ENCODE data around the gene OXCT2.
"Not testable (repeated sequence)": the region's sequence is repeated elsewhere in the genome, so short reads cannot be mapped to it uniquely, and the experiment has no call there.

The OXCT2 gene

GRCh38 chr1:39787108-39787375 lies 15.9 kb upstream of the OXCT2 start:
- DNase-seq, result not testable (repeated sequence)

DNA sequence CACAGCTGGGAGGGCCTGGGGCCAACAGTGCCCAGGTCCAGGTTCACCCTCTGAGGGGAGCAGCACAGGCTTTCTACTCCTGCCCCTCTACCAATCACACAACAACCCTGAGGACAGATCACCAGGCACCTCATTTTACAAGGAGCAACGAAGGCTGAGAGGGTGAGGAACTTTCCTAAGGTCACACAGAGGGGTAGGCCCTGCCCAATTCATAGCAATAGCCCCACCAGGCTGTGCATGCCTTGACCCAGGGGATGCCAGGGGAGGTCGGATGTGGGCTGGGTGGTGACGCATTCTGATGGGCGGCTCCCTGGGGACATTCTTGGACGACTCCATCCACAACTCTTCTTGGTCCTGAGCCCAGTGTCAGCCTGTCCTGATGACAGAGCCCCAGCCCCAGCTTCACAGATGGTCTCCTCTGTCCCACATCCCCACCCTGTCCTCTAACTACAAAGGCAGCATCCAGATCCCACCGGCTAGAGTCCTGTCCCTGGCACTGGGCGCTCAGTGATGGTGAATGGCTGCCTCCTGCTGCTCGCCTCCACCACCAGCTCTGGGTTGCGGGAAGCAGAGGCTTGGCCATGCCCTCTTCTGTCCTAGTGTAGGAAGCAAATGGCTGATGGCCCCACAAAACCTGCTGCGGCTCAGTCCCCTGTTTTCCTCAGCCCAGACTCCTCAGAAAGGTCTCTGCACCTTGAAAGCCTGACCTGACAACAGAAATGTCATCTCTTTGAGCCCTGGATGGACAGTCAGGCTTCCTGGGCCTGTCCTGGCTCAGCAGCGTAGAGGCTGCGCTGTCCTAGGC lies 15.4 kb upstream of the OXCT2 start:
- not testable (repeated sequence) for DNase-seq

GRCh38 chr1:39782685-39783084 lies 11.5 kb upstream of the OXCT2 start:
- DNase-seq, result not testable (repeated sequence)

DNA sequence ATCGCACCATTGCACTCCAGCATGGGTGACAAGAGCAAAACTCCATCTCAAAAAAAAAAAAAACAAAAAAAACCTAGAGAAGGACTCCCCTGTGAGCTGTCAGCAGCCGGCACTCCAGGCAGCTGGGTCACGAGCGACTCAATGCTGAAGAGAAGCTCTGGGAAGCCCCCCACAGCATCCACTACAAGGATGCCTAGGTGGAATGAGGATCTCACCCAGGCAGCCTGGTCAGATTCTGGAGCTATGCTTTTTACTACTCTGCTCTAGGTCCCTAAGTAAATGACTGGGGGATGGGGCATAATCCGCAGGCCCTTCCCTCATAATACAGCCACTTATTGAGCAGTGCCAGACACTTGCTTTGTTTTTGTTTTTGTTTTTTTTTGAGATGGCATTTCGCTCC lies 11.0 kb upstream of the OXCT2 start:
- DNase-seq, result no peak

- DNase-seq, result no peak
Measured at GRCh38 chr1:39781349-39781715, 10.2 kb upstream of the OXCT2 start.

DNA sequence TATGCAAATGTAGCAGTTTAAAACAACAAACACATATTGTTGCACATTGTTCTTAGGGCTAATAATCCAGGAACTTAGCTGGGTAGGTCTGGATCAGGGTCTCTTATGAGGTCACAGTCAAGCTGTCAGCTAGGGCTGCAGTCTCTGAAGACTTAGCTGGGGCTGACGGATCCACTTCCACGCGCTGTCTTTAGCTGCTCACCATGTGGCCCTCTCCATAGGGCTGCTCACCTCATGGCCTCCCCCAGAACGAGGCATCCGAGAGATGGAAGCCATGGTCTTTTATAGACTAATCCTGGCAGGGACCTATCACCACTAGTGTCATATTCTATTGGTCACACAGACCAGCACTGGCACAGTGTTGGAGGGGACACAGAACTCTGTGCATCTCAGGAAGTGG lies 8.7 kb upstream of the OXCT2 start:
- no peak for DNase-seq

- DNase-seq, result no peak
Measured at GRCh38 chr1:39779137-39779536, 8.0 kb upstream of the OXCT2 start.

- not testable (repeated sequence) for DNase-seq
Measured at GRCh38 chr1:39778463-39779099, 7.4 kb upstream of the OXCT2 start.

DNA sequence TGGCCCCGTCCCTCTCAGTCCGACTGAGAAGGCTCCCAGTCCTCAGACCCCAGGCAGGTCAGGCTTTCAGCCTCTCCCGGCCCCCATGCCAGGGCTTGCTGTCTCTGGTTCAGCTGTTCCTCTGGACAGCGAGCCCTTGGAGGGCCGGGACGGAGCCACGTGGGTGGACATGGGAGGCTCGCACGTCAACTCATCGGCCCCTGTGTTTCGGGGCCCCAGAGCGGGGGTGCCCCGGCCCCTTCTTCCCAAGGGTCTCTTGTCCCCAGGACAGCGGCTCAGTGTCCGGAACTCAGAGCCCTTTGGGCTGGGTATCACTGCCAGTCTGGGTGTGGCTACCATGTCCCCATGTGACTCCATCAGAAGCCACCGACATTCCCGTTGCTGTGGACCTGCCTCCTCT lies 6.7 kb upstream of the OXCT2 start:
- DNase-seq, result not testable (repeated sequence)

DNA sequence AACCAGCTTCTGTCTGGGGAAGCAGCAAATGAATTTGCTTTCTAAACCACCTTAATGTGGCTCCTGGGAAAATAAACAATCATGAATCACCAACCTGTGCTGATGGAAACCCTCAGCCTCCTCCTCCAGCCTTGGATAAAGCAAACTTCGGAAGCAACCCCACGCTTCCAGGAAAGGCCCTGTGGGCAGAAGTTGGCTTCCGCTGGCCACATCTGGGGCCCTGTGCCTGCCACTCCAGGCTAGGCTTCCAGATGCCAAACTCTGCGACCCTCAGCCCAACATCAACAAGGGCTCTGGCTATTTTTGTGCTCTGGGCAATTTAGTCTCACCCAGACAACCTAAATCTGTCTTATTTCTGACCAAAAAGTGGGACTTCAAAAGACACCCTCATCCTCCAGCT lies 6.2 kb upstream of the OXCT2 start:
- no peak for DNase-seq

- DNase-seq, result no peak
Measured at GRCh38 chr1:39776886-39777285, 5.7 kb upstream of the OXCT2 start.

DNA sequence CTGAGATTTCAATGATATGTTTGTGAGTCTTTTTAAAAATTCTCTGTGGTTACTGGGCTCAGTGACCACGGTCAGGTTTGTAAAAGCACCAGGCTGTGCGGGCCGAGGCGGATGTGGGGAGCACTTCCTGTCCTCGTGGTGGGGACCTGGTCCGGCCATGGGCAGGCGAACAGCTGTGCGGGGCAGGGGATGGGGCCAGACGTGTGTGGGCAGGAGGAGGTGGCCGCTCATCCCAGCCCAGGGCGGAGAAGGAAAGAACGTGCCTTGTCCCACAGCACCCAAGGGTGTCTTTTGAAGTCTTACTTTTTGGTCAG lies 5.2 kb upstream of the OXCT2 start:
- no peak for DNase-seq

- not testable (repeated sequence) for DNase-seq
Measured at GRCh38 chr1:39775676-39776399, 4.7 kb upstream of the OXCT2 start.

GRCh38 chr1:39775141-39775540 lies 4.0 kb upstream of the OXCT2 start:
- DNase-seq, result not testable (repeated sequence)

DNA sequence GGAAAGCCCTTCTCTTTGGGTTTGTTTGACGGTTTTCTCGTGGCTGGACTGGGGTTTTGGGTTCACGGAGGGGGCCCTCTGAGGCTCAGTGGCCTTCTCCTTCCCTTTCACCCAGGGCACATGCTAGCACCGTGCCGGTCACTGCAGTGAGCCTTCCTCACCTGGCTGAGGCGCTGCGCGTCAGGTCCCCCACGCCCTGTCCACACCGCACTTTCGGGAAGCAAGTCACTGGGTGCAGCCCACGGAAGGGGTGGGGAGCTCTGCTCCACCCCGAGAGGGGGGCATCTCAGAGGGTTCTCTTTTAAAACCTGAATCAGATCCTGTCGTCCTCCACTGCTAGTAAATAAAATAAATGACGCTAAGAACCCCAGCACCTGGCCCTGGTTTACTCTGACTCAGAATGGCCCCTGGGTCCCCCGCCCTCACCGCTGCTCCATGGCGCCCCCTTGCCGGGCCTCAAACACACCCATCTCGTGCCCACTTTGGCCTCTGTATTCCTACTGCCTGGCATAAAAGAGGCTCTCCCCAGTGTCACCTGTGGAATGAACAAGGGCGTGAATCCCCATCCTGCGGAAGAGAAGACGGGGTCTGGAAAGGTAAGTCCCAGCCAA lies 2.3 kb upstream of the OXCT2 start:
- not testable (repeated sequence) for DNase-seq

DNA sequence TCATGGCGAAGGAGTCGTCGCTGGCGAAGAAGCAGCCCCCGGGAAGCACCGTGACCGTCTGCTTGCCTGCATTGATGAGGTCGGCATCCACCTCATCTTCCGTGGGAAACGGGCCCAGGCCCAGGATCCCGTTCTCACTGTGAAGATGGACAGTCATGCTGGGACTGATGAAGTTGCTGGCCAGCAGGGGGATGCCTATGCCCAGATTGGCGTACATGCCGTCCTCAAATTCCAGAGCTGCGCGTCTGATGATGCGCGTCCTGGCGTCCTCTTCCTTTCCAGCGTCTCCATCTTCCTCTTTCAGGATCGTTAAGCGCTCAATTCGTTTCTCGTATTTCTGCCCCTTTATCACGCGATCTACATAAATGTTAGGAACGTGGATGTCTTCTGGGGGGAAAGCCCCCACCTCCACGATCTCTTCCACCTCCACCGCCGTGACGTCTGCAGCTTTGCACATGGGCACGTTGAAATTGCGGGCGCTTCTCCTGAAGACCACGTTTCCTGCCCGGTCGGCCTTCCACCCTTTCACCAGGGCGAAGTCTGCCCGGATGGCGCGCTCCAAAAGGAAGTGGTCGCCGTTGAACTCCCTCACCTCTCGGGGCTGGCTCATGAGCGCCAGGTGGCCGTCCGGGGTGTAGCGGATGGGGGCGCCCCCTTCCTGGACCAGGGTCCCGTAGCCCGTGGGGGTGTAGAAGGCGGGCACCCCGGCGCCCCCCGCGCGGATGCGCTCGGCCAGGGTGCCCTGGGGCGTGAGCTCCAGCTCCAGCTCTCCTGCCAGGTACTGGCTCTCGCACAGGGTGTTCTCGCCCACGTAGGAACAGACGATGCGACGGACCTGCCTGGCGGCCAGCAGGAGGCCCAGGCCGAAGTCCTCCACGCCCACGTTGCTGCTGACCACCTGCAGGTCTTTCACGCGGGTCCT lies 787 bp downstream of the OXCT2 start:
- DNase-seq, result not testable (repeated sequence)

- DNase-seq, result not testable (repeated sequence)
Measured at GRCh38 chr1:39769502-39769901, 1.6 kb downstream of the OXCT2 start.

DNA sequence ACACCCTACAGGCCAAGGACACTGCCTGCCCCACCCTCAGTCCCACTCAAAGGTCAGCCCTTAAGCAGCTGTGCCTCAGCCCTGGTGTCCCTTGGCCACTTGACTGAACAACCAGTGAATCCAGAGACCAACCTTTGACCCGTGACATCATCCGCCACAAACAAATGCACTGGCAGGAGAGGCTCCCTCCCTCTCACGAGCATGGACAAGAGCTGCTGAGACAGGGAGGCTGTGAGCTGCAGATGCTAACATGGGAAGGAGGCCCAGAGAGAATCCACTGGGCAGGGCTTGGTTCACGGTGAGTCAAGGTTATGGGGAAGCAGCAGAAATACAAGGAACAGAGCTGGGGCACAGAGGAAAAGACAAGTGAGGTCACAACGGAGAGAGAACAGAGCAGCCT lies 4.7 kb downstream of the OXCT2 start:
- not testable (repeated sequence) for DNase-seq

DNA sequence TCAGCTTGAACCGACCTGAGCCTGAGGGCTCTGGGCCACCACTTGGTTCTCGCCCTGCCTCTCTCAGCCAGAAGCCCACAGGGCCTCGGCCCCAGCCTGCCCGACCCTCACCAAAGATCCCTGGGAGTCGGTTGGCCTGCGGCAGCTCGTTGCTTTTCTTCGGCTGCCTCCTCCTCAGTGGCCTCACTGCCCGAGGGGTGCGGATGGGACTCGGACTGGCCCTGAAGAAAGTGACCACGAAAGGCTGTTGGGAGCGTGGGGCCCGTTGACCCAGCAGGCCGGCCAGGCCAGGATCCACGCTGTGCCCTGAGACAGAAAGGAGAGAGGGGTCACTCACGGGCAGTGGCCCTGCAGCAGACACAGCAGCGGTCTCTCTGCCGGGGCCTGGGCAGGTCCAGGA lies 6.6 kb downstream of the OXCT2 start:
- not testable (repeated sequence) for DNase-seq

DNA sequence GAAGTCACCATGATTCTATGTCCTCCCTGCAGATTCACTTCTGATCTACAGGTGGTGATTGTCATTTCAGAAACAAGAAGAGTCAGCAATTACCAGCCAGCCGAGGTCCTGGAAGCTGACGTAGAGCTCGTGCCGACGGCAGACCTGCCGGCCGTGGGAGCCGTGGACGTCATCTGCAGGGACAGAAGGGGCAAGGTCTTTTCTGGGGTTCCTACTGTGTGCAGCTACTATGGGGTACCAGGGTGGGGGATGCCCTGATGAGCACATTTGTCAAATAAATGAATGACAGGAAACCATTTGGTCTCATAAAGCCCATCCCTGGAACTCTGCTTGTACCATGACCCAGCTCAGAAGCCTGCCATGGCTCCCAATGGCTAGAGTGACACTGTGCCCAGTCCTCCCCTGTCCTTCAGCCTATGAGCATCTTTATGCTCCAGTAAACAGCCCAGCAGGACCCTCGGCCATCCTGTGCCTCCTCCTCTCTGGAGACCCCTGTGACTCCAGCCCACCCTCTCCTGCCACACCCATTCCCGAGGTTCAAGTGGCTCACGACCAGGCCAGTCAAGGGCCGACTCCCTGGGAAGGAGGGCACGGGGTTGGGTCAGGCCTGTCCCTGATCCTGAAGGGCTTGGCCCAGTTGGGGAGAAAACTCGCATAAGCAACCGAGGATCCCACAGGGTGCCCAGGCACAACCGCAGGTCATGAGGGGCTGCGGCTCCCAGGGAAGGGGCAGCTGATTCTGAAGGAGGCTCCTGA lies 7.4 kb downstream of the OXCT2 start:
- not testable (repeated sequence) for DNase-seq

- no peak for DNase-seq
Measured at GRCh38 chr1:39762550-39763540, 8.3 kb downstream of the OXCT2 start.
